Keratinocyte (primary cell): Measurements from ENCODE around the gene B3GALT6. TPM values are rescaled to one million over a fixed set of nuclear protein-coding genes. Genes with fewer than 3 reads are reported as not detected.

ENCODE experiments used
- DNase-seq: peaks from one replicate; pipeline ENCODE4 v3.0.0-alpha.2; 2011; ENCODE audit warnings: low read depth, missing footprints, low spot score
- FAIRE-seq: peaks from 2 replicates; lab custom pipeline; 2011; peaks lifted over from hg19 to GRCh38; lab: Jason Lieb, UNC
- H2AFZ ChIP-seq: 2 replicates; pipeline ENCODE4 v1.6.0; 2012; ENCODE audit warnings: low read length, control low read depth, inconsistent platforms; ENCODE audit not compliant: control insufficient read depth
- H3K27ac ChIP-seq: 2 replicates; pipeline ENCODE4 v1.5.1; 2011; ENCODE audit warnings: low read length; ENCODE audit not compliant: control insufficient read depth, insufficient read depth
- H3K27me3 ChIP-seq: 3 replicates; pipeline ENCODE4 v1.6.0; 2011; ENCODE audit warnings: low read length; ENCODE audit not compliant: control insufficient read depth, insufficient read depth; ENCODE audit errors: extremely low read depth
- H3K36me3 ChIP-seq, 2 experiments: 2 replicates in 1 of 2; 3 replicates in 1 of 2; pipeline ENCODE4 v1.5.1; 2011; ENCODE audit warnings: low read length in 2 of 2, mild to moderate bottlenecking in 1 of 2; ENCODE audit not compliant: control insufficient read depth in 2 of 2, insufficient read depth in 2 of 2; ENCODE audit errors: extremely low read depth in 1 of 2
- H3K4me1 ChIP-seq: 3 replicates; pipeline ENCODE4 v1.5.1; 2011; ENCODE audit warnings: low read length; ENCODE audit not compliant: control insufficient read depth, insufficient read depth; ENCODE audit errors: extremely low read depth
- H3K4me2 ChIP-seq: 3 replicates; pipeline ENCODE4 v1.6.0; 2011; ENCODE audit warnings: low read depth, low read length; ENCODE audit not compliant: control insufficient read depth, insufficient read depth; ENCODE audit errors: extremely low read depth
- H3K4me3 ChIP-seq, 3 experiments: fragments of 200-600 bp in 1 of 3; sonication (generic) in 1 of 3; 2 replicates in 2 of 3; 3 replicates in 1 of 3; pipeline ENCODE4 v1.5.1; 2011 to 2016; ENCODE audit warnings: low read length in 3 of 3, mild to moderate bottlenecking in 3 of 3, control low read depth in 2 of 3, inconsistent platforms in 1 of 3, low read depth in 1 of 3, mixed read lengths in 1 of 3, mixed run types in 1 of 3, moderate library complexity in 1 of 3; ENCODE audit not compliant: control insufficient read depth in 2 of 3, insufficient read depth in 2 of 3; ENCODE audit errors: extremely low read depth in 1 of 3
- H3K79me2 ChIP-seq: 2 replicates; pipeline ENCODE4 v1.6.0; 2012; ENCODE audit warnings: low read length; ENCODE audit not compliant: control insufficient read depth, insufficient read depth
- H3K9ac ChIP-seq: 3 replicates; pipeline ENCODE4 v1.6.0; 2011; ENCODE audit warnings: low read length; ENCODE audit not compliant: control insufficient read depth, insufficient read depth; ENCODE audit errors: extremely low read depth
- H3K9me1 ChIP-seq: 3 replicates; pipeline ENCODE4 v1.6.0; 2011; ENCODE audit warnings: low read length; ENCODE audit not compliant: control insufficient read depth, insufficient read depth; ENCODE audit errors: extremely low read depth
- H3K9me3 ChIP-seq: 2 replicates; pipeline ENCODE4 v1.5.1; 2012; ENCODE audit warnings: low read depth, low read length; ENCODE audit not compliant: control insufficient read depth
- H4K20me1 ChIP-seq: 3 replicates; pipeline ENCODE4 v1.6.0; 2011; ENCODE audit warnings: low read length; ENCODE audit not compliant: control insufficient read depth, insufficient read depth; ENCODE audit errors: extremely low read depth
- EZH2 ChIP-seq: IDR thresholded peaks from one replicate; pipeline ENCODE4 v1.6.1; 2012; ENCODE audit warnings: inconsistent platforms, mild to moderate bottlenecking, low read length, moderate library complexity
- dilution Hi-C: fragments of 300-500 bp; cut with MboI; formaldehyde crosslinking; loops from one replicate; pipeline ENCODE4 v1.7.0; 2020; ENCODE audit warnings: low sequenced_read_pairs; ENCODE audit not compliant: extremely low pct_ligation_motif_present
- polyA plus RNA-seq, 5 experiments: library from polyadenylated mRNA; depleted of rRNA in 3 of 5; stranded (reverse) in 3 of 5; stranded (forward) in 1 of 5; unstranded in 1 of 5; fragments of >200 nt; gene quantifications; 1 replicate in 1 of 5; 2 replicates in 3 of 5; 3 replicates in 1 of 5; pipeline versions ENCODE4 v1.2.1 to v1.2.3, GENCODE V29; 2011 to 2012; ENCODE audit warnings: missing spikeins in 2 of 5, low read depth in 1 of 5, low replicate concordance in 1 of 5
- TF ChIP-seq, protein P1 (sequence below), 3 experiments: IDR thresholded peaks in 1 of 3; conservative IDR thresholded peaks in 1 of 3; optimal IDR thresholded peaks in 1 of 3; 2 replicates in 2 of 3; 3 replicates in 1 of 3; pipeline versions ENCODE3 to v1.5.1; 2011; ENCODE audit warnings: low read length in 3 of 3, mild to moderate bottlenecking in 3 of 3, moderate library complexity in 2 of 3, control low read depth in 1 of 3, inconsistent platforms in 1 of 3; ENCODE audit not compliant: insufficient read depth in 2 of 3; ENCODE audit errors: extremely low read depth in 1 of 3

B3GALT6 gene
- polyA plus RNA-seq, 1 donor (not counting 4 experiments of a cell fraction or from before 2014, with no cell fraction given), result 6.8 TPM

- Histone ChIP-seq H3K4me3 (no peak within 1 kb of the TSS), H3K4me2 (no peak within 1 kb of the TSS), H3K36me3 (peaks cover 10 to 12% of the 10 kb centered on the region in 2 experiments), H3K9ac (no peak within 1 kb of the TSS), H3K4me1 (peaks cover 8% of the 10 kb centered on the region), H3K79me2 (no peaks in the 10 kb centered on the region), H3K27ac (no peak within 1 kb of the TSS), H3K9me3 (no peaks in the 10 kb centered on the region), H3K27me3 (no peaks in the 10 kb centered on the region), H4K20me1 (no peaks in the 10 kb centered on the region), H3K9me1 (peaks cover 2% of the 10 kb centered on the region), H2AFZ (no peak within 1 kb of the TSS)
- TF ChIP-seq EZH2, result no peak
- TF ChIP-seq, protein P1, sequence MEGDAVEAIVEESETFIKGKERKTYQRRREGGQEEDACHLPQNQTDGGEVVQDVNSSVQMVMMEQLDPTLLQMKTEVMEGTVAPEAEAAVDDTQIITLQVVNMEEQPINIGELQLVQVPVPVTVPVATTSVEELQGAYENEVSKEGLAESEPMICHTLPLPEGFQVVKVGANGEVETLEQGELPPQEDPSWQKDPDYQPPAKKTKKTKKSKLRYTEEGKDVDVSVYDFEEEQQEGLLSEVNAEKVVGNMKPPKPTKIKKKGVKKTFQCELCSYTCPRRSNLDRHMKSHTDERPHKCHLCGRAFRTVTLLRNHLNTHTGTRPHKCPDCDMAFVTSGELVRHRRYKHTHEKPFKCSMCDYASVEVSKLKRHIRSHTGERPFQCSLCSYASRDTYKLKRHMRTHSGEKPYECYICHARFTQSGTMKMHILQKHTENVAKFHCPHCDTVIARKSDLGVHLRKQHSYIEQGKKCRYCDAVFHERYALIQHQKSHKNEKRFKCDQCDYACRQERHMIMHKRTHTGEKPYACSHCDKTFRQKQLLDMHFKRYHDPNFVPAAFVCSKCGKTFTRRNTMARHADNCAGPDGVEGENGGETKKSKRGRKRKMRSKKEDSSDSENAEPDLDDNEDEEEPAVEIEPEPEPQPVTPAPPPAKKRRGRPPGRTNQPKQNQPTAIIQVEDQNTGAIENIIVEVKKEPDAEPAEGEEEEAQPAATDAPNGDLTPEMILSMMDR (optimal IDR thresholded peaks at IDR 0.05 in 1 of 3, IDR thresholded peaks at IDR 0.05 in 1 of 3, conservative IDR thresholded peaks at IDR 0.05 in 1 of 3; ENCODE audit: extremely low read depth in 1 of 3, insufficient read depth in 2 of 3, low read length in 3 of 3), result no peak
- dilution Hi-C loops, result no loop called here
- DNase-seq (no peak), FAIRE-seq (no peak)
These were observed 18.4 kb upstream of the B3GALT6 start, which contains the start of gene TNFRSF4 for GRCh38 chr1:1213345-1214265. TNFRSF4 (minus strand) TSS chr1:1214153; CDS start chr1:1214127, 26 bp downstream.

DNA sequence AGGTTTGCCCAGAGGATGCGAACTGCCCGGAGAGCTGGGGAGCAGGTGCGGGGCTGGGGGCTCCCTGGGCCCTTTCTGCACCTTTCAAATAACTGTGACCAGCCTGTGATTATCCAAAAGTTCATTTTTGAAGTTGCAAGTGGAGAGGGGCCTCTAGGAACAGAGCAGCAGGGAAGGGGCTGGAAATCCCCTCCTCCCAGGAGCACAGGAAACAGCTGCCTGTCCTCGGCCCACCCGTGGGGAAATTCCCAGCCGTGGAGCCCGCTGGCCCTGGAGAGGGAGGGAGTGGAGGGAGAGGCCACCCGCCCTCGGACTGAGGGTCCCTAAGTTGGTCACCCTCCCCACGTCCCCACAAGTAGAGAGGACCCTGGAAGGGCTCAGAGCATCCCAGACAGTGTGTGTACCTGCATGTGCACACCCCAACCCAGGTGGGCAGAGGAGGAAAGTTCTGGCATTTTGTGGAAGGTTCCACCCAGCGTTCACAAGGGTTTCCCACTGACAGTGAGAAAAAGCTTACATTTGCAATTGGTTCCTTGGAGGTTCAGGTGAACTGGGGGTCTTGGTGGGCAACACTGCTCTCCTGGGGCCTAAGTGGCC is 16.9 kb upstream of the B3GALT6 start:
- Histone ChIP-seq H3K27me3 (no peaks in the 10 kb centered on the region), H3K9ac (no peak overlapping the region), H3K4me3 (no peak overlapping the region), H3K9me3 (no peaks in the 10 kb centered on the region), H3K27ac (no peak overlapping the region), H3K79me2 (no peaks in the 10 kb centered on the region), H3K9me1 (peaks cover 2% of the 10 kb centered on the region), H2AFZ (no peak overlapping the region), H4K20me1 (no peaks in the 10 kb centered on the region), H3K36me3 (peaks cover 12 to 18% of the 10 kb centered on the region in 2 experiments), H3K4me2 (no peak overlapping the region), H3K4me1 (peaks cover 8% of the 10 kb centered on the region)
- TF ChIP-seq EZH2, result no peak
- TF ChIP-seq, protein P1 (optimal IDR thresholded peaks at IDR 0.05 in 1 of 3, IDR thresholded peaks at IDR 0.05 in 1 of 3, conservative IDR thresholded peaks at IDR 0.05 in 1 of 3; ENCODE audit: extremely low read depth in 1 of 3, insufficient read depth in 2 of 3, low read length in 3 of 3), result no peak
- FAIRE-seq (no peak), DNase-seq (no peak)
- dilution Hi-C loops, result no loop called here
